GM12891 (cell line): ENCODE measurements around the gene LMO7.

Experiments used
- PAX5 ChIP-seq: IDR thresholded peaks from 2 replicates; pipeline ENCODE4 v1.6.1; 2011; ENCODE audit warnings: low read length, moderate library complexity, mild to moderate bottlenecking; ENCODE audit not compliant: insufficient read depth, severe bottlenecking
- POLR2A ChIP-seq: IDR thresholded peaks from 2 replicates; pipeline ENCODE4 v1.6.1; 2011; ENCODE audit warnings: low read depth, low read length, control low read depth
- POLR2AphosphoS5 ChIP-seq: IDR thresholded peaks from 2 replicates; pipeline ENCODE4 v1.6.1; 2011; ENCODE audit warnings: low read depth, low read length, control low read depth
- POU2F2 ChIP-seq: IDR thresholded peaks from 2 replicates; pipeline ENCODE4 v1.6.1; 2011; ENCODE audit warnings: low read depth, mild to moderate bottlenecking, control low read depth, low read length, moderate library complexity
- SPI1 ChIP-seq: IDR thresholded peaks from 2 replicates; pipeline ENCODE4 v1.6.1; 2011; ENCODE audit warnings: low read depth, low read length, control low read depth
- TAF1 ChIP-seq: IDR thresholded peaks from 2 replicates; pipeline ENCODE4 v1.6.1; 2011; ENCODE audit warnings: low read depth, low read length, control low read depth

GRCh38 chr13:75679459-75679858 is 43.3 kb downstream of the LMO7 start:
- TF ChIP-seq POLR2AphosphoS5 (no peak), POLR2A (no peak), POU2F2 (no peak), SPI1 (no peak), TAF1 (no peak), PAX5 (no peak)
